ENCODE results near the gene DNASE1L1. TPM values are rescaled to one million over a fixed set of nuclear protein-coding genes. Genes with fewer than 3 reads are reported as not detected.

DNASE1L1 gene
- total RNA-seq, 1 experiment from 2014 or later, result 56.8 TPM

DNA sequence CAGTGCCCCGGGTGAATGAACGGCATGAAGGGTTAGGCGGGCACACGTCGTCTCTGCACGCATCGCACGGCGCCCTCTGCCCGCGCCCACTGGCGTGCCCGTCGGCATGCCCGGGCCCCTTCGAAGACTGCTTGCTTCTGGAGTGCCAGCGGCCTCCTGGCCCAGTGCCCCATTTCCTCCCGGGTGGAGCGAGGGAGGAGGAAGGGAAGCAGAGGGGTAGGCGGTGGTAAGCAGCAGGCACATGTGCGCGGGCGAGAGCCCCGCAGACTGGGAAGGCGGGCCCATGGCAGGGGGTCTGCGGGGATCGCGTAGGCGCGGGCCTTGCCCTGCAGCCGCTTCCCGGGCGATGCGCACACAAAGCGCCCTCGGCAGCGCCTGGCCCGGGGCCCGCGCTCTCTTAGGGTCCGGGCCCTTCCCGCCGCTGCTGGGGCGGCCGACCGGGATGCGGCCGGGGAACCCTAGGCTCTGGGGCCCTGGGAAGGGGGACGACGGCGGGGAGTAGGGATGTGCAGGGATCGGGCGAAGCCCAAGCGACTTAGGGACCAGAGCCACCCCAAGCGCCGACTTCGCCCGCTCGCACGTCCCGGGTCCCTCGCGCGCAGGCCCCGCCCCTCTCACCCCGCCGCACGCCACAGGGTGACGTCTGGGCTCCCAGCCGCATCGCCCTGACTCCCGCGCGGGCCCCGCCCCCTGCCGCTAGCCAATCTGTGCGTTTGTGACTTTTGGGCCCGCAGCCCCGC is 30.8 kb downstream of the DNASE1L1 start:
- in situ Hi-C loops (cut with HindIII; ENCODE audit: low pct_unique_long_range_greater_than_20kb, low sequenced_read_pairs), result no loop called here
- DNase-seq (ENCODE audit: low read depth, low spot score), result peak; percentile 35

DNA sequence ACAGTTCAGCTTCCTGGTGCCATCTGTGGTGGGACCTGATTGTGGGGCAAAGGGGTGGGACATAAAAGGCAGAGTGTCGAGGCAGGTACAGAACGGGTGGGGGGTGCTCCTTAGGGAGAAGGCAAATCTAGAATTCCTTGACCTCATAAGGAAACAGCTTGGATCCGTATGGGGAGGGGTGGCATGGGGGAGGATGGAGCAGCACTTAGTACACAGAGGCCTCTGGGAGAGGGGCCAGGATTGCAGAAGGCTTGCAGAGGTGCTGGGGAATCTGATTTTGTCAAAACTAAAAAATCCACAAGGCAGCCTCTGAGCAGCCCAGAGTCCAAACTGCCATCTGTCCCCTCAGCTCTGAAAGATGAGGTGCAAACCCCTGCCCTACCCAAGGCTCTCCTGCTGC is 32.3 kb downstream of the DNASE1L1 start:
- in situ Hi-C loops (cut with HindIII; ENCODE audit: low pct_unique_long_range_greater_than_20kb, low sequenced_read_pairs), result no loop called here
- no peak for DNase-seq (ENCODE audit: low read depth, low spot score)

DNA sequence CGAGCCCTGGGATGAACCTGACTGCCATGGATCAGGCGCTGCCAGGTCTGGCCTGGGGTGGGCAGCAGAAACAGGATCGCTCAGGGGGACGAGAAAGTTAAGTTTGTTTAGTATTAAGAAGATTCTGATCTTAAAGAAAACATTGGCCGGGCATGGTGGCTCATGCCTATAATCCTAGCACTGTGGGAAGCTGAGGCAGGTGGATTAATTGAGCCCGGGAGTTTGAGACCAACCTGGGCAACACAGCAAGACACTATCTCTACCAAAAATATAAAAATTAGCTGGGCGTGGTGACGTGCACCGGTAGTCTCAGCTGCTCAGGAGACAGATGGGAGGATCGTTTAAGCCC is 33.9 kb downstream of the DNASE1L1 start:
- in situ Hi-C loops (cut with HindIII; ENCODE audit: low pct_unique_long_range_greater_than_20kb, low sequenced_read_pairs), result no loop called here
- no peak for DNase-seq (ENCODE audit: low read depth, low spot score)

DNA sequence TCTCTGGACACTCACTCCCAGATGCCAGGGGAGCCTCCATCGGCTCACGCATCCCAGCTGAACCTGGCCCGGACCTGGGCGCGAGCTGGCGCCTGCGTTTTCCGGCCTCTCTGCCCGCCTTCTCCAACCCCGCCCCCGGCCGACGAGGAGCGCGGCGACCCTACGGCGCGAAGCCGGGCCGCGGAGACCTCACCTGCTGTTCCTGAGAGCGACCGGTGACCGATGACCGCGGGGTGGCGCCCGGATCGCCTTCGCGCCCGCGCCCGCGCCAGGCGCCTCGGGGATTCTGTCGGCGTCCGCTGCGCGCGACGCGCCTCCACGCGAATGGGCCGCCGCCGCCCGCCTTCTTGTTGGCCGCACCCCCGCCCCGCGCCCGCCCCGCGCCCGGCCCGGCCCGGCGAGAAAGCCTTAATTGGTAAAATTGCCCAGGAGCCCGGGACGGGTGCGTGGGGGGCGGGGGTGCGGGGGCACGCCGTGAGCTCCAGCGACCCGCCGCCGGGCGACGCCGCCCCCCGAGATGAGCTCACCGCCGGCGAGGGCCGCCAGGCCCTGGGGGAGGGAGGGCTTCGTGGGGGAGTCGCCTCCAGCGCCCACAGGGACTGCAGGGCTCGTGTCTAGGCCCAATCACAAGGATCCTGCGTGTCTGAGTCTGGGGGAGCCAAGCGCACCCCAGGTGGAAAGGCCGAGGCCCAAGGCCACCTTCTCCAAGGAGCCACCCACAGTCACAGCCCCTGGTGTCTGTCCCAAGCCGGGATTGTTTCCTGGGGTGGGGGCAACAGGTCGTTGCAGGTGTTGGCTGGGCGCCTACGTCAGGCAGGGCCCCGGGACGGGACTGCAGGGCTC is 34.5 kb downstream of the DNASE1L1 start, which contains the start of gene FLNA:
Gene FLNA, minus strand, starts transcription at position 322 of the 843 bp plus-strand sequence. CDS start 3,389 bp downstream, outside the sequence.
- in situ Hi-C loops (cut with HindIII; ENCODE audit: low pct_unique_long_range_greater_than_20kb, low sequenced_read_pairs), result no loop called here
- DNase-seq (ENCODE audit: low read depth, low spot score), result no peak

DNA sequence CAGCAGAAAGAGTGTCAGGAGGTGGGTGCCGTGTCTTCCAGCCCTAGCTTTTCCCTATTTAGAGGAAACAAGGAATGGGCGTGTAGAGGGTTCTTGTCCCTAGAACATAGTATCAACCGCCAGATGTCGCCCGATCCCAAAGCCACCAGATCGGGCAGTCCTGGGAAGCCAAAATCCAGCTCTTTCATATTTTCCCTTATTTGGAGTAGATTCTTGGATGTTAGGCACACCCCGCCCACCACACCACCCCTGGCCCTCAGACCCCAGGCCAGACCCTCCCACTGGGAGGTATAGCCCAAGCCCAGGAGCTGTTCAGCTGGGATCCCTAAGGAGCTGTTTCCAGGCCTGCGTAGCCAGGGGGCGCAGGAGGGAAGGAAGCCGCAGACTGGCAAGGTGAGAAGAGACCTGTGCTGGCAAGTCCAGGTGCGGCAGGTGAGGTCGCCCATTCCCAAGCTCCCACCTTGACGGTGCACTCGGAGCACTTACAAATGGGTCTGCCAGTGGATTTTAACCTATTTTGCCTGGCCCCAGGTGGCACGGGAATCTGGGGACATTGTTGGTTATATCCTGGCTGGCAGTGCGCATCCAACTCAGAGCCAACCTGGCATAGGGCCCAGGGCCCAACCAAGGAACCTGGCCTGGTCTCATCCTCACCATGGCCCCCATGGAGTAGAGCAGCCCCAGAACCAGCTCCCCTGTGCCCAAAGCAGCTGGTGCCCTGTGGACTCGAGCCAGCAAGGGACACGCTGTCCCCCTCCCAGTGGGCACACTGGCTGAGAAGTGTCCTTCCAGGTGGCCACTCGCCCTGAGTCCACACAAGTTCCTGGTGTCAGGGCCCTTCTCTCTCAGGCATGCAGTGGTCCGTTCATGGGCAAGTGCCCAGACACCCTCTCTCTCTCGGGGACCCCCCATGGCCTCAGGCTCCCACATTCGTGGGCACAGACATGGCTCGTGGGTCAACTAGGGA is 35.4 kb downstream of the DNASE1L1 start:
- in situ Hi-C loops (cut with HindIII; ENCODE audit: low pct_unique_long_range_greater_than_20kb, low sequenced_read_pairs), result no loop called here

DNA sequence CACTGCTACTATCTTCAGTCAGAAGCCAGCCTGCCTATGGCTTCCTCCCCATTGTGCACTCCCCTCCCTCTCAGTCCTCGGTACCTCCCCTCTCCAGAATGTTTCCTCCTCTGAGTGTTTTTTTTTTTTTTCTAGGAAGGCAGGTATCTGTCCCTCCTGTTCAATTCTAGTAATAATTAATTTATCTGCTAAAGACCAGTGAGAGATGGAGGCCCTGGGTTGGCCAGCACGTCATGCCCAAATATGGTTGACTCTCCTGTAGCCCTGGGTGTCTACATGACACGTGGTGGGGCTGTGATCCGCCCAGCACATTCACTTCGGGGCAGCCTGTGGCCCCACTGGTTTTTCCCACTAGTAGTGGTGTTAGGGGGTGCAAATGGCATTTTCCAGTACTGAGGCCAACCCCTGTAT is 36.4 kb downstream of the DNASE1L1 start:
- in situ Hi-C loops (cut with HindIII; ENCODE audit: low pct_unique_long_range_greater_than_20kb, low sequenced_read_pairs), result no loop called here
- no peak for DNase-seq (ENCODE audit: low read depth, low spot score)

More for the DNA sequence above, 35.4 kb downstream of the DNASE1L1 start:
- DNase-seq (ENCODE audit: low read depth, low spot score), result peak; percentile 70

DNA sequence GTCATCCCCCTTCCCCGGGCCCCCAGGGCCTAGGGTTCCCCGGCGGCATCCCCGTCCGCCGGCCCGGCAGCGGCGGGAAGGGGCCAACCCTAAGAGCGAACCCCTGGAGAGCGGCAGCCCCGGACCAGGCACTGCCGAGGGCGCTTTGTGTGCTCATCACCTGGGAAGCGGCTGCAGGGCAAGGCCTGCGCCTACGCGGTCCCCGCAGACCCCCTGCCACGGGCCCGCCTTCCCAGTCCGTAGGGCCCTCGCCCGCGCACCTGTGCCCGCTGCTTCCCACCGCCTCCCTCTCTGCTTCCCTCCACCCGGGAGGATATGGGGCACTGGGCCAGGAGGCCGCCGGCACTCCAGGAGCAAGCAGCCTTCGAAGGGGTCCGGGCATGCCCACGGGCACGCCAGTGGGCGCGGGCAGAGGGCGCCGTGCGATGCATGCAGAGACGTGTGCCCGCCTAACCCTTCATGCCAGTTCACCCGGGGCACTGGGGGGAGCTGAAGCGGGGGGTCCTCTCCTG is 37.2 kb downstream of the DNASE1L1 start:
- in situ Hi-C loops (cut with HindIII; ENCODE audit: low pct_unique_long_range_greater_than_20kb, low sequenced_read_pairs), result no loop called here
- no peak for DNase-seq (ENCODE audit: low read depth, low spot score)

DNA sequence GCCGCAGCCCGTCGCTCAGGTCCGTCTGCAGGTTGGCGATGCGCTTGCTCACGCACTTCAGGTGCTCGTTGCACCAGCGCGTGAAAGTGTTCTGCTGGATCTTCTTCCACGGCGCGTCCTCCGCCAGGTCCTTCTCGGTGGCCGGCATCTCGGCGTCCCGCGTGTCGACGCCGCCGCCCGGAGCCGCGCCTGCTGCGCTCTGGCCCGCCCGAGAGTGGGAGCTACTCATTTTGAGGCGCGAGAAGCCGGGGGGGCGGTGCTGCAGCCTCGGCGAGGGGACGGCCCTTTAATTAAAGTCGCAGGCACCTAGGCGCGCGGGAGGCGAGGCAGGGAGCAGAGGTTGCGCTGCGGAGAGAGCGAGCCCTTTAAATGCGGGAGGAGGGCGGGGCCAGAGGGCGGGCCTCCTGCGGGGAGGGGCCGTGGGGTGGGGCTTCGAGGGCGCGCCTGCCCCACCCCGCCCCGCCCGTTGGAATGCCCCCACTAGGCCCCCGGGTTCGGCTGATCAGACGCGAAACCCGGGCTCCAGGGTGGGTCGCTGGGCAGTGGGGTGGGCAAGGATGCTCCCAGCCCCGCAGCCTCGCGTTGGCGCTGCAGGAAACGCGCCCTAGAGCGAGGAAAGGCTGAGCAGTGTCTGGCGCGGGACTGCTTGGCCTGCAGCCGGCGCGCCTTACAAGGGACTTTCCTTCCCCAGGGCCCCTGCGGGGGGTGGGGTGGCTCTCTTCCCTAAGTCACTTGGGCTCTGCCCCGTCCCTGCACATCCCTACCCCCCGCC is 37.9 kb downstream of the DNASE1L1 start:
- in situ Hi-C loops (cut with HindIII; ENCODE audit: low pct_unique_long_range_greater_than_20kb, low sequenced_read_pairs), result no loop called here
- DNase-seq (ENCODE audit: low read depth, low spot score), result peak; percentile 90

DNA sequence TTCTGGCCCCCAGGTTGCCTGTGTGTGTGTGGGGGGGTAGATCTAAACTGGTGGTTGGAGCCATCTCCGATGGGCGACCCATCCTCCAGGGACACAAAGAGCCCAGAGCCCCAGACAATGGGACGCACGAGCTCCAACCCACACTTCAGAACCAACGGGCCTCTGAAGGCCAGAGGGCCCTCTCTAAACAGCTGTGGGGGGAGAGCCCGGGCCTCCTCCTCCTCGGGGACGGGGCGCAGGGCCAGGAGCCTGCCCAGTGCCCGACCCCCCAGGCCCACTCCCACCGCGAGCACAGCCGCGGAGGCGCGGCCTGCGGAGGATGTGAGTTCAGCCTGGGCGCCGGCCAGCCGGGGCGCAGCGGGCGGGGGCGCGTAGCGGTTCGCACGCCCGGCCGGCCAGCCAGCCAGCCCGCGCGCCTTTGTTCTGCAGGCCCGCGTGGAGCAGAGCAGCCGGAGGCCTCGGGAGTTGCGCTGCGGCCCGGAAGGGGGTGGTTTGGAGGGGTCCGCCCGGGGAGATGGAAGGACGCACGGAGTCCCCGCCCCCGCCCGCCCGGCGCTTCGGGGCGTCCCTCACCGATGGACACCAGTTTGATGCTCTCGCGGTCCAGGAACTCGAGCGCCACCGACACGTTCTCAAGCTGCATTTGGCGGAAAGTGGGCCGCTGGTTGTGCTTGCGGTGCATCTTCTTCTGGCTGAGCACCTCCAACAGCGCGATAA is 38.6 kb downstream of the DNASE1L1 start:
- DNase-seq (ENCODE audit: low read depth, low spot score), result no peak
- in situ Hi-C loops (cut with HindIII; ENCODE audit: low pct_unique_long_range_greater_than_20kb, low sequenced_read_pairs), result no loop called here

DNA sequence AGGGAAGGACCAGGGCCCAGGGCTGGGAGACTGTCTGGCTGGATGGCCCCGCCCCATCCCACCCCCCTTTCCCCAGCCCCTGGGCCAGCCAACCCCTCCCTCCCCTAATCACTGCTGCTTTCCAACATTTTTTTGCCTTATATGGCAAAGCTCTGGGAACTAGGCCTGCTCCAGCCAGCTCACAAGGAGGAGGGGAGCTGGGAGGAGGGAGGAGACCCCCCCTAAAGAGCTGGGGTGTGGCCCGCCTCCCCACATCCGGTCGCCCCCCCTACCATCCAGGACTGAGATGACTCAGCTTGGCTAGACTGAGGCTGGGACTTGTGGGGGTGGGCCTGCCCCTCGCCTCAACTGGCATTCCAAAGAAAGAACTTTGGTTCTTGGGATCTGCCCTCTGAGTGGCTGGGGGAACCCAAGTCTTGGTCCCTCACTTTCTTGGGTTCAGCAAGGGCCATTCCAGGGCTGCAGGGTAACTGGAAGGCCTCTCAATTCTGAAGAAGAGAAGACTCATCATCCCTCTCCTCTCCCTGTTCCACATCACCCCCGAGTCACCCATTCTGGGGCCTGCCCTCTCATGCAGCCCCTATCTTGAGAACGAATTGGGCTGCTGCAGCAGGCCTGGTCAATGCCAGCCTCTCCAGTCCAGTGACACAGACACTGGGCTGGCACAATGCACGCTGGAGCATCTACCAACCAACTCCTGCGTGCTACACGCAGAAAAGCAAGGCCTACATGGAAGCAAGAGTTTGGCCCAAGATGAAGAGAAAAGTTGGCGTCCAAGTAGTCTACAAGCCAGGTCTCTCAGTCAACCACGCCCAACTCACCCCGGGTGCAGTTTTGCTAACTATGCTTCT is 39.4 kb downstream of the DNASE1L1 start:
- in situ Hi-C loops (cut with HindIII; ENCODE audit: low pct_unique_long_range_greater_than_20kb, low sequenced_read_pairs), result no loop called here
- peak; percentile 52 for DNase-seq (ENCODE audit: low read depth, low spot score)

DNA sequence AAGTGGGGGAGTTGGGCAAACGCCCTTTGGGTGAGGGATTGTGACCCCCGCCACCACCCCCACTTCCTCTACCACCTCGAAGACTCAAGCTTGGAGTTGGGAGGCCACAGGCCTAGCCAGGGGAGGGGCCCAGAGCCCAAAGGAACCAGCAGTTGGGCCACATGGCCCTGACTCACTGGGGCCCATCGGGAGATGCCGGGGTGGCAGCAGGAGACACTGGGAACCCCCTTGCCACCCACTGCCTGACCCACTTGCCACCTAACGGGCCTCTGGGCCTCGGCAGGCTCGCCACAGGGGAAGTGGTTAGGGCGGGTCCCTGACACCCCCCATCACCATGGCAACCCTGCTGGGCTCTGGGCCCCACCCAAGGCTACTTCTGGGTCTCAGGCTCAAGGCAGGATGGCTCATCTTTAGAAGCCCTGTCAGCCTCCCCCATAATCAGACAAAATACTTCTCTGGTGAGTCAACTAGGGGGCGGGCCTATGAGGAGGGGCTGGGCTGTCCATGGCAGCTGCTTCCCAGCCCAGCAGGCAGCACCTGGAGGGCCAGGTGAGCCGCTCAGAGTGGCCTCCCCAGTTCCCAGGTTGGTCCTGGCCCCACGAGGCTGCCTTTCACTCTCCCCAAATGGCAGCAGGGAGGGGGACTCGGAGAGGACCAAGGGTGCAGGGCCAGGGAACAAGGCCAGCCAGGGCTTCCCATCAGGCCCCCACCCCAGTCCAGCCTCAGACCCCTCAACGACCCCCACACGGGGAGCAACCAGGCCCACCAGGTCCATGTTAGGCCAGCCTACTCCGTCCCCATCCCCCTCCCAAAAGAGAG is 40.2 kb downstream of the DNASE1L1 start:
- DNase-seq (ENCODE audit: low read depth, low spot score), result peak; percentile 40
- in situ Hi-C loops (cut with HindIII; ENCODE audit: low pct_unique_long_range_greater_than_20kb, low sequenced_read_pairs), result no loop called here

DNA sequence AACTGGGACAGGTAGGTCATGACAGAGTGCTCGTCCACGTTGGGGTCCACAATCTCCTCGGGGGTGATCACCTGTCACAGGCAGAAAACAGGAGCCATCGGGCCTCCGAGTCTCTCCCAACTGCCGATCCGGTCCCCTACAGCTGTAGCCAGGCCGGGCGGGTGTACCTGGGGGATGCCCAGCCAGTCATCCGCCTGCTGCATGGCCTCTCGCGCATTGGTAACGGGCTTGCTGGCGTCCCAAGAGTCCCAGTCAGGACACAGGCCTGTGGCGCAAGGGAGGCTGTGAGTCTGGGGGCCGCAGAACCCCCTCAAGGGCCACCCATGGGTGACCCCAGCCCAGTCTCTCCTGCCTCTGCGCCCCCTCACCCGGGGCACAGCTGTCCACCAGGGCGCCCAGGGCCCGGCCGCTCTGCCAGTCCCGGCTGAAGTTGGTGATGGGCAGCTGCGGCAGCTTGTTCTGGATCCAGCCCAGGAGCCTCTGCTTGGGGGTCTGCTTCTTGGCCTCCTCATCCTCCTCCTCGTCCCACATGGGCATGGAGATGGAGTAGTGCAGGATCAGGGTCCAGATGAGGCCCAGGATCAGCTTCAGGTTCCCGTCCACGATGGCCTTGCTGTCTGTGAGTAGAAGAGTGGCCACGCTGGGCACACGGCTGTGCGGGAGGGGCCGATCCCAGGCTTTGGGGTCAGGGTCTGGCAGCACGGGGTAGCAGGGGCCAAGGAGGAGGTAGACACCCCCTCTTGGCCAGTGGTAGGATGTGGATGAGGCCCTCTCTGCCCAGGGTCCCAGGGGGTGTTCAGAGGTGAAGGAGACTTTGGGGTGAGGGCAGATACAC is 41.4 kb downstream of the DNASE1L1 start:
- DNase-seq (ENCODE audit: low read depth, low spot score), result no peak
- in situ Hi-C loops (cut with HindIII; ENCODE audit: low pct_unique_long_range_greater_than_20kb, low sequenced_read_pairs), result no loop called here

DNA sequence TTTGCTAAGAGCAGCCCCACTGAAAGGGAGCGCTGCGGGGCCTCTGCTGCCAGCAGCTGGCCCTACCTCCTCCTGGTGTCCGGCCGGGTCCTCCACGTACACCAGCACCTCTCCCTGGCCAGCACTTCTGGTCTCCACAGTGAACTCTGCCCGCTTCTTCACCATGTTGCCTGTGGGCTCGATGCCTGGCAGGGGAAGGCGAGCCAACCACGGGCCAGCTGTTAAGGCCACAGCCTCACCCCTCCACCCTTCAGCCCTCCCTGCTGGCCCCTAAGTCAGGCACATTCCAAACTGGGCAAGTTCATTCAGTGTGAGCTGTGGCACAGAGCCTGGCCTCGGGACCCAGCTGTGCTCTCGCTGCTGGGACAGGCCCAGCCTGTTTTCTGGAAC is 42.4 kb downstream of the DNASE1L1 start:
- in situ Hi-C loops (cut with HindIII; ENCODE audit: low pct_unique_long_range_greater_than_20kb, low sequenced_read_pairs), result no loop called here
- DNase-seq (ENCODE audit: low read depth, low spot score), result no peak

DNA sequence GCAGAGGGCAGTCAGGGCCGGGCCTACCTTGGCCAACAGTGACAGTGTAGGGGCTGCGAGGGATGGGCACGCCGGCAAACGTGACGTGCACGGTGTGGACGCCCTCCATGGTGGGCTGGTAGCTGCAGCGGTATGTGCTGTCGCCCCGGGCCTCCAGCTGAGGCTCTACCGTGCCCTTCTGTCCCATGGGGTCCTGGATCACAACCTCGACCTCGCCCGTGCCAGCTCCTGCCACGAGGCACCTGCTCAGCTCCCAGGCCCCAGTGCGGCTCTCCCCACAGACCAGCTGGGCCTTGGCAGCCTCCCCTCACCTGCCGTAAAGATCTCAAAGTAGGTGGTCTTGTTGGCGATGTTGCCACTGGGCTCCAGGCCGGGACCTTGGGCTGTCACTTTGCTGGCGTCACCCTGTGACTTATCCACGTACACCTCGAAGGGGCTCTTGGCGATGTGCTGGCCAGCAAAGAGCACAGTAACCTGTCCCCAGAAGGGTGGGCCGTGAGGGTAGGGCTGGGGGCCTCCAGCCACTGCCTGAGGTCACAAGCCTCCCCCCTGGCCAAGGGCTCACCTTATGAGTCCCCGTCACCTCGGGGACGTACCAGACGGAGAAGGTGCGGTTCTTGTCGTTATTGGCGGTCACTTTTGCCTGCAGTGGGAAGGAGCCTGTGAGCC is 42.9 kb downstream of the DNASE1L1 start:
- no peak for DNase-seq (ENCODE audit: low read depth, low spot score)
- in situ Hi-C loops (cut with HindIII; ENCODE audit: low pct_unique_long_range_greater_than_20kb, low sequenced_read_pairs), result no loop called here

Measured in SK-MEL-5 (cell line).